Progenitor cell of endocrine pancreas (in vitro differentiated cells): ENCODE data around the gene NRCAM. TPM values are rescaled to one million over a fixed set of nuclear protein-coding genes. Genes with fewer than 3 reads are reported as not detected.

Source experiments
- DNase-seq: peaks from one replicate; pipeline ENCODE4 v3.0.0; 2021; ENCODE audit warnings: low spot score; ENCODE audit not compliant: unreplicated experiment
- H3K27ac Mint-ChIP-seq: 2 replicates; pipeline ENCODE4 v1.8.0; 2021; ENCODE audit warnings: mild to moderate bottlenecking, moderate library complexity, mixed read lengths
- H3K27me3 Mint-ChIP-seq: 2 replicates; pipeline ENCODE4 v1.8.0; 2021; ENCODE audit warnings: mixed read lengths
- H3K36me3 Mint-ChIP-seq: 2 replicates; pipeline ENCODE4 v1.8.0; 2022; ENCODE audit warnings: mixed read lengths; ENCODE audit not compliant: insufficient read depth
- H3K4me1 Mint-ChIP-seq: 2 replicates; pipeline ENCODE4 v1.8.0; 2021; ENCODE audit warnings: low read depth, mixed read lengths
- H3K4me3 Mint-ChIP-seq: 2 replicates; pipeline ENCODE4 v1.8.0; 2021; ENCODE audit warnings: low read depth, mild to moderate bottlenecking, moderate library complexity, mixed read lengths
- H3K9me3 Mint-ChIP-seq: 2 replicates; pipeline ENCODE4 v1.8.0; 2021; ENCODE audit warnings: low read depth, mixed read lengths
- total RNA-seq: library from RNA; stranded (reverse); gene quantifications from 2 replicates; pipeline ENCODE4 v1.2.1, GENCODE V29; 2021
- TF ChIP-seq, protein P1 (sequence below): fragments of 200-600 bp; sonication (generic); IDR thresholded peaks from one replicate; pipeline ENCODE4 v1.5.0; 2021; ENCODE audit warnings: antibody characterized with exemption, mild to moderate bottlenecking; ENCODE audit not compliant: unreplicated experiment

Gene NRCAM
- total RNA-seq, 1 donor from 2014 or later, result 19.9 TPM

GRCh38 chr7:108149908-108150307 is 306.3 kb downstream of the NRCAM start:
- TF ChIP-seq, protein P1, sequence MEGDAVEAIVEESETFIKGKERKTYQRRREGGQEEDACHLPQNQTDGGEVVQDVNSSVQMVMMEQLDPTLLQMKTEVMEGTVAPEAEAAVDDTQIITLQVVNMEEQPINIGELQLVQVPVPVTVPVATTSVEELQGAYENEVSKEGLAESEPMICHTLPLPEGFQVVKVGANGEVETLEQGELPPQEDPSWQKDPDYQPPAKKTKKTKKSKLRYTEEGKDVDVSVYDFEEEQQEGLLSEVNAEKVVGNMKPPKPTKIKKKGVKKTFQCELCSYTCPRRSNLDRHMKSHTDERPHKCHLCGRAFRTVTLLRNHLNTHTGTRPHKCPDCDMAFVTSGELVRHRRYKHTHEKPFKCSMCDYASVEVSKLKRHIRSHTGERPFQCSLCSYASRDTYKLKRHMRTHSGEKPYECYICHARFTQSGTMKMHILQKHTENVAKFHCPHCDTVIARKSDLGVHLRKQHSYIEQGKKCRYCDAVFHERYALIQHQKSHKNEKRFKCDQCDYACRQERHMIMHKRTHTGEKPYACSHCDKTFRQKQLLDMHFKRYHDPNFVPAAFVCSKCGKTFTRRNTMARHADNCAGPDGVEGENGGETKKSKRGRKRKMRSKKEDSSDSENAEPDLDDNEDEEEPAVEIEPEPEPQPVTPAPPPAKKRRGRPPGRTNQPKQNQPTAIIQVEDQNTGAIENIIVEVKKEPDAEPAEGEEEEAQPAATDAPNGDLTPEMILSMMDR, result no peak
- no peaks in the 10 kb centered on the region for H3K4me1 Mint-ChIP-seq
- peaks cover 4% of the 10 kb centered on the region for H3K9me3 Mint-ChIP-seq
- DNase-seq, result no peak
- no peak overlapping the region for H3K27ac Mint-ChIP-seq
- H3K36me3 Mint-ChIP-seq, result no peaks in the 10 kb centered on the region
- H3K27me3 Mint-ChIP-seq, result no peaks in the 10 kb centered on the region
- H3K4me3 Mint-ChIP-seq, result no peak overlapping the region

DNA sequence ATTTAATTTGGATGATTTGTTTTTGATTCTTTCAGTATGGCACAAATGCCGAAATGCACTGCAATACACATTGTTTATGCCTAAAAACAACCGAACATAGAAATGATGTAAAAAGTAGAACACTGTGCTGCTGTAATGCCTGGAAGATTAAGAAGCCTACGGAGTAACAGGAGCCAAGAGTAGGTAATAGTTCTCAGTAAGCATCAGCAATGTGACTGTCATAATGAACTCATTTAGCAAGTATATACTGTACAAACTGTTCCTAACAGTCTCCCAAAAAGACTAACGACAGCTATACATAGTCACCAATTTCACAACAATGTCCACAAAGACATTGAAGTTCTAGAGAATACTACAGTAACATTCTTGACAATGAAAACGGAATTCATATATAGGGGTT is 307.1 kb downstream of the NRCAM start:
- TF ChIP-seq, protein P1, result no peak
- Mint-ChIP-seq H3K4me3 (no peak overlapping the region), H3K27me3 (no peaks in the 10 kb centered on the region), H3K27ac (no peak overlapping the region), H3K4me1 (no peaks in the 10 kb centered on the region), H3K36me3 (no peaks in the 10 kb centered on the region), H3K9me3 (peaks cover 4% of the 10 kb centered on the region)
- no peak for DNase-seq

DNA sequence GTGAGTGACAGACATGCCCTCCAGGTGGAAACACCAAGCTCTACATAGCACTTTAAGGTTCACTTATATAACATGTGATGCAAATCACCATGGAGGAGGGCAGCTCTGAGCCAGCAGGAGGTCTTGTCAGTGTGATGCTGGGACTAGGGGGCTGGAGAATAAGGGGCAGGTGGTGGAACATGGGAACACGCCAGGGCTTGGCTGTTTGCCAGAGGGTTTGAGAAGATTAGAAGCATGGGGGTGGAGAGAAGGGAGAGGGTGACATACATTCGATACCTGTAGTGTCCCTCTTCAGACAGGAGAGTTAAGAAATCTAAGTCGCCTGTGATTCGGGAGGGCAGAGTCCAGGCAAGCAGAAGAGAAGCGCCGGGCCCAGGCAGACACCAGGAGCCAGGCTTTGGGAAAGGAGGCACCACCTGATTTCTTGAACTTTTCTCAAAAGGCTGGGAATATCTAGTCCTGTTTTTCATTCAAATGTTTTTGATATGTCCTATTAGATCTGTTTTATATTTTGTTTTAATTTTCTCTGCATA is 309.1 kb downstream of the NRCAM start:
- no peak overlapping the region for H3K27ac Mint-ChIP-seq
- H3K4me1 Mint-ChIP-seq, result peaks cover 3% of the 10 kb centered on the region
- TF ChIP-seq, protein P1, result no peak
- peaks cover 3% of the 10 kb centered on the region for H3K27me3 Mint-ChIP-seq
- no peak overlapping the region for H3K4me3 Mint-ChIP-seq
- H3K9me3 Mint-ChIP-seq, result no peaks in the 10 kb centered on the region
- no peaks in the 10 kb centered on the region for H3K36me3 Mint-ChIP-seq
- no peak for DNase-seq

- Mint-ChIP-seq H3K9me3 (no peaks in the 10 kb centered on the region), H3K4me1 (peaks cover 3% of the 10 kb centered on the region), H3K36me3 (no peaks in the 10 kb centered on the region), H3K27me3 (peaks cover 3% of the 10 kb centered on the region), H3K4me3 (no peak overlapping the region), H3K27ac (no peak overlapping the region)
- TF ChIP-seq, protein P1, result peak; percentile 95
- peak; percentile 65 for DNase-seq
Measured at GRCh38 chr7:108146070-108146842, 310.0 kb downstream of the NRCAM start.

- no peak for DNase-seq
- Mint-ChIP-seq H3K36me3 (no peaks in the 10 kb centered on the region), H3K9me3 (no peaks in the 10 kb centered on the region), H3K4me3 (no peak overlapping the region), H3K27me3 (peaks cover 5% of the 10 kb centered on the region), H3K27ac (no peak overlapping the region), H3K4me1 (peaks cover 3% of the 10 kb centered on the region)
- TF ChIP-seq, protein P1, result no peak
Measured at GRCh38 chr7:108145401-108145800, 310.8 kb downstream of the NRCAM start.
